GM13976 (cell line): ENCODE data around the gene NDST3.
A peak's percentile ranks its signal among the peaks of the same experiment; 100 is the strongest.

ENCODE experiments used
- DNase-seq: peaks from one replicate; pipeline ENCODE4 v3.0.0; 2012; ENCODE audit warnings: low spot score
- in situ Hi-C: fragments of 300-500 bp; cut with MboI; formaldehyde crosslinking; loops from one replicate; pipeline ENCODE4 v1.12.0; 2022; ENCODE audit warnings: low sequenced_read_pairs, mixed read lengths, inconsistent platforms; ENCODE audit not compliant: unreplicated experiment
- TF ChIP-seq, protein P1 (sequence below): IDR thresholded peaks from 2 replicates; pipeline ENCODE4 v1.5.1; 2012; ENCODE audit warnings: borderline replicate concordance, mild to moderate bottlenecking; ENCODE audit not compliant: insufficient read depth; ENCODE audit errors: extremely low read depth, missing control alignments, control extremely low read depth

Gene NDST3

DNA sequence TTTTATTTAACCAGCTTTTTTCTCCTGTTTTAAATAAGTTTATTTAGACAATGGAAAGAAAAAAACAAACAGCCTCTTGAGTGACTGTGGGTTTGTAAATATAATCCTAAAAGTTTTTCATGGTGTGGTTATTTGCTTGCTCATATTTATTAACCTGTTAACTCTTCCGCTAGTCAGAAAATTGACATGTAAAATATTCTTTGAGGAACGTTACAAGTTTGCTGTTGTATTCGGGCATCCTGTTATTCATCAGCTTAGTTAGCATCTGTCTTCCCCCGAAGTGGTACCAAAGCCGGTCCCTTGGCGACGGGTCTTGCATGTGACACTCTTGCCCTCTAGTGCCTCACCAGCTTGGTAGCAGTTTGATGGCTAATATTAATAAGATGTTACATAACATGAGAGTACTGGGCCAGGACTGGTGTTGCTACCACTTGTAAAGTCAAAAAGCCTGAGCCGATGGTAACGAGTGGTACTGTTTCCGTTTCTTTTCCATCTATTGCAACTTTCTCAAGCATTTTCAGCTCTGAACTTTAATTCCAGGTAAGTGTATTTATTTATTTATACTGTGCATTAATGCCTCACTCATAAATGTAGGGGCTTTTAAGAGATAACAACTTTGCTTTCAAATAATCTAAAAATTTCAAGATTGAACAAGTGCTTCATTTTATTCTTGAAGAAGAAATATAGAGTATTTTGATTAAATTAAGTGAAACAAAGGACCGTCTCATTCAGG is at the start of gene NDST3:
Gene NDST3, plus strand, starts transcription at position 434 of the 733 bp plus-strand sequence. CDS start 19,425 bp downstream, outside the sequence.
- peak; percentile 32 for DNase-seq
- in situ Hi-C loops: no loop called here
- TF ChIP-seq, protein P1, sequence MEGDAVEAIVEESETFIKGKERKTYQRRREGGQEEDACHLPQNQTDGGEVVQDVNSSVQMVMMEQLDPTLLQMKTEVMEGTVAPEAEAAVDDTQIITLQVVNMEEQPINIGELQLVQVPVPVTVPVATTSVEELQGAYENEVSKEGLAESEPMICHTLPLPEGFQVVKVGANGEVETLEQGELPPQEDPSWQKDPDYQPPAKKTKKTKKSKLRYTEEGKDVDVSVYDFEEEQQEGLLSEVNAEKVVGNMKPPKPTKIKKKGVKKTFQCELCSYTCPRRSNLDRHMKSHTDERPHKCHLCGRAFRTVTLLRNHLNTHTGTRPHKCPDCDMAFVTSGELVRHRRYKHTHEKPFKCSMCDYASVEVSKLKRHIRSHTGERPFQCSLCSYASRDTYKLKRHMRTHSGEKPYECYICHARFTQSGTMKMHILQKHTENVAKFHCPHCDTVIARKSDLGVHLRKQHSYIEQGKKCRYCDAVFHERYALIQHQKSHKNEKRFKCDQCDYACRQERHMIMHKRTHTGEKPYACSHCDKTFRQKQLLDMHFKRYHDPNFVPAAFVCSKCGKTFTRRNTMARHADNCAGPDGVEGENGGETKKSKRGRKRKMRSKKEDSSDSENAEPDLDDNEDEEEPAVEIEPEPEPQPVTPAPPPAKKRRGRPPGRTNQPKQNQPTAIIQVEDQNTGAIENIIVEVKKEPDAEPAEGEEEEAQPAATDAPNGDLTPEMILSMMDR: no peak

DNA sequence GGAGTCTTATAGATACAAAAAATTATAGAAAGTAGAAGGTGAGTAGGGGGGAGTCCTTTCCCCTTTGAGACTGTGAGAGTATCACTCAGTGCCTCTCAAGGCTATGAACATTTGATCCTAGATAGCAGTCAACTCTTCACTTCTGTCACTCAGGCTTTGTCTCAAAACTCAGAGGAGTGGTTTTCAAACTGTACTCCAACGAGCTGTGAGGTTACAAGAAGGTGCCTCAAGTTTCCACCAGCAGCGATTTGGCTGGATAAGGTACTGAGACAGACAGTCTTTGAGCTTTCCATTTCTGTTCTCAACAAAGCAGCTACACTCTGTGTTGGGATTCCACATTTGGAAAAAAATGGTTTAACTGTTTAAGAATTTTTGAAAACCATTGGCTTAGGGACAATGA is 48.0 kb upstream of the NDST3 start:
- TF ChIP-seq, protein P1: no peak
- DNase-seq: no peak
- in situ Hi-C loops: no loop called here

DNA sequence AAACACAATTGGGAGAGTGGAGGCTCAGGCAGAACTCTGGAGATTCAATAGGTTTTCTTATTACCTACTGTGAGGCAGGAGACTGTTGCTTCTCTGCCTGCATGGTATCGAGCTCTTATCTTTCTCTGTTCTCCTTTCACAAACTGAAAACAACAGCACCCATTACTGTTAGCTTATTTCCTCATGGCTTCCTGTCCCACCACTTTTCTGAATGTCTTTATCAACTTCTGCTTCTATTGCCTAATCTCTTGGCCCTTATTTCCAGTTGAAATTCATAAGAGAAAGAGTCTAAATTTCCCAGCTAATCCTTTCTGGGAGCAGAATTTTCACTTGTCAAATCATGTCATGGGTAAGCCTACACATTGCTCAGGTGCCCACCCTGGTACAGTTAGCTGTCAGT is 46.8 kb upstream of the NDST3 start:
- in situ Hi-C loops: no loop called here
- DNase-seq: no peak

DNA sequence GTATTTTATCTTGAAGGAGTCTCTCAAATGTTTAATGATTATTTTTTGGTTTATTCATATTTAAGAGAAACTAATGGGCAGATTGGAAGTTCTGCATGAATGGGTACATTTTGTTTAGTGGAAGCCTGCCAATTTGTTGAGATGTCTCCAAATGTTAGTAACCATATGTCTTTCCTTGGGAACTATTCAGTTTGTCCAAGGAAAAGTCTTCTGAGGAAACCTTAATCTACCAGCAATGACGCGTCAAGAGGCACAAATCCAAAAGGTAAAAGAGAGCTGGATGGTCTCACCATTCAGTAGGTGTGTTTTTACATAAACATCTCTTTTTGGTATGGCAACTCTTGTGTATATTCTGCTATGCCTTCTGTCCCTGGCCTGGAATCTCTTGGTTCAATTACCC is 37.4 kb upstream of the NDST3 start:
- no peak for DNase-seq
- in situ Hi-C loops: no loop called here
- TF ChIP-seq, protein P1: no peak

More for the DNA sequence above, 46.8 kb upstream of the NDST3 start:
- TF ChIP-seq, protein P1: no peak

DNA sequence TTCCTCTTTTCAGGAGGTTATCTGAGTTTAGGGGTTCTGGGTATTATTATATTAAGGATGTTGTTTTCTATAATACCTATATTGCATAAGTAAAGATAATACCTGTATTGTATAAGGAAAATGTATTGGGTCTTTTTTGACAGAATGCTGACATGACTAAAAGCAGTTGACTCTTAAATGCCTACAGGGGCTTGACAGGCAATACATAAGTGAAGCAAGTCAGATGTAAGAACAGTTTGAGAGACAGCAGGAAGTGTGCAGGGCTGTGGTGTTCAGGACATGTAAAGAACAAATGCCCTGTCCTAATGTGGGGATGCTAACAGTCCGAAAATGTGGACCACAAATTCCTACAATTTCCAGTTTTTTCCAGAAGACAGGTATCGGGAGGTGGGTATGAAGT is 30.2 kb upstream of the NDST3 start:
- in situ Hi-C loops: no loop called here
- no peak for DNase-seq
- TF ChIP-seq, protein P1: no peak

DNA sequence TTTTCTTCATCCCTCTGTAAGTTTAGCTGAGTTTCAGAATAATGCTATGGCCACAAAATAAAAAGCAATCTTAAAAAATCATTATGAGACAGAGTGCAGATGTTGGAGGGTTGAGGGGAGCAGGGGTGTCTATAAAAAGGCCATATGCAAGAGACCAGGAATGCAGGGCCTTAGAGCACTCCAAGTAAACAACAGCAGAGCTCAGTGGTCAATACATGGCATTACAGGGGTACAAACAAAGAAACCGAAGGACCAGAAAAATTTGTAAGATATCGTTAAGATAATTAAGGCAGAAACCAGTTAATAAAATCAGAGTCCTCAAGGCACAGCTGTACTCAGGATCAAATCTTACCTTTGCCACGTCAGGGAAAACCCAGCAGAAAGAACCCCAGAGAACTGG is 28.4 kb upstream of the NDST3 start:
- DNase-seq: no peak
- TF ChIP-seq, protein P1: no peak
- in situ Hi-C loops: no loop called here
